HFF-Myc (cell line): ENCODE measurements around the gene GRK4.

Experiments used
- DNase-seq: peaks from one replicate; pipeline ENCODE4 v3.0.0-alpha.2; 2011; ENCODE audit warnings: low read depth; ENCODE audit errors: extremely low read depth
- H3K4me3 ChIP-seq: replicated peaks from 2 replicates; pipeline ENCODE4 v1.5.1; 2011; ENCODE audit warnings: low read depth, mild to moderate bottlenecking, control low read depth, low read length
- TF ChIP-seq, protein P1 (sequence below): IDR thresholded peaks from 2 replicates; pipeline ENCODE4 v1.5.1; 2012; ENCODE audit warnings: mild to moderate bottlenecking, low read depth, low read length, control low read depth; ENCODE audit errors: missing control alignments

Gene GRK4

DNA sequence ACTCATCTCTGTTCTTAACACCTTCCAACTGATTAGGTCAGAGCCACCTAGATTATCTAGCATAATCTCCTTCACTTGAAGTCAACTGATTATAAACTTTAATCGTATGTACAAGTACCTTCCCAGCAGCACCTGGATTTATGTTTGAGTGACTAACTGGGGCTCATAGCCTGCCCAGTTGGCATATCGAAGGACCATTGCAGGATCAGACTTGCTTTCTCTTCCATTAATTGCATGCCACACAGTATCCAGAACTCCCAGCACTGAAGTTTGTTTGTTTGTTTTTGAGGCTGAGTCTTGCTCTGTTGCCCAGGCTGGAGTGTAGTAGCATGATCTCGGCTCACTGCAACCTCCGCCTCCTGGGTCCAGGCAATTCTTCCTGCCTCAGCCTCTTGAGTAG is 27.9 kb downstream of the GRK4 start:
- no peak for DNase-seq
- TF ChIP-seq, protein P1, sequence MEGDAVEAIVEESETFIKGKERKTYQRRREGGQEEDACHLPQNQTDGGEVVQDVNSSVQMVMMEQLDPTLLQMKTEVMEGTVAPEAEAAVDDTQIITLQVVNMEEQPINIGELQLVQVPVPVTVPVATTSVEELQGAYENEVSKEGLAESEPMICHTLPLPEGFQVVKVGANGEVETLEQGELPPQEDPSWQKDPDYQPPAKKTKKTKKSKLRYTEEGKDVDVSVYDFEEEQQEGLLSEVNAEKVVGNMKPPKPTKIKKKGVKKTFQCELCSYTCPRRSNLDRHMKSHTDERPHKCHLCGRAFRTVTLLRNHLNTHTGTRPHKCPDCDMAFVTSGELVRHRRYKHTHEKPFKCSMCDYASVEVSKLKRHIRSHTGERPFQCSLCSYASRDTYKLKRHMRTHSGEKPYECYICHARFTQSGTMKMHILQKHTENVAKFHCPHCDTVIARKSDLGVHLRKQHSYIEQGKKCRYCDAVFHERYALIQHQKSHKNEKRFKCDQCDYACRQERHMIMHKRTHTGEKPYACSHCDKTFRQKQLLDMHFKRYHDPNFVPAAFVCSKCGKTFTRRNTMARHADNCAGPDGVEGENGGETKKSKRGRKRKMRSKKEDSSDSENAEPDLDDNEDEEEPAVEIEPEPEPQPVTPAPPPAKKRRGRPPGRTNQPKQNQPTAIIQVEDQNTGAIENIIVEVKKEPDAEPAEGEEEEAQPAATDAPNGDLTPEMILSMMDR = no peak
- no peak overlapping the region for H3K4me3 ChIP-seq

DNA sequence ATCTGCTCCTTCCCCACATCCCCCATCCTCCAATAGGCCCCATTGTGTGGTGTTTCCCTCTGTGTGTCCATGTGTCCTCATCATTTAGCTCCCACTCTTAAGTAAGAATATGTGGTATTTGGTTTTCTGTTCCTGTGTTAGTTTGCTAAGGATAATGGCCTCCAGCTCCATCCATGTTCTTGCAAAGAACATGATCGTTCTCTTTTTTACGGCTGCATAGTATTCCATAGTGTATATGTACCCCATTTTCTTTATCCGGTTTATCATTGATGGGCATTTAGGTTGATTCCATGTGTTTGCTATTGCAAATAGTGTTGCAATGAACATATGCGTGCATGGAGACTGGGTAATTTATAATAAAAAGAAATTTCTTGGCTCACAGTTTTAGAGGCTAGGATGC is 31.5 kb downstream of the GRK4 start:
- no peak overlapping the region for H3K4me3 ChIP-seq
- TF ChIP-seq, protein P1 = no peak
- no peak for DNase-seq

DNA sequence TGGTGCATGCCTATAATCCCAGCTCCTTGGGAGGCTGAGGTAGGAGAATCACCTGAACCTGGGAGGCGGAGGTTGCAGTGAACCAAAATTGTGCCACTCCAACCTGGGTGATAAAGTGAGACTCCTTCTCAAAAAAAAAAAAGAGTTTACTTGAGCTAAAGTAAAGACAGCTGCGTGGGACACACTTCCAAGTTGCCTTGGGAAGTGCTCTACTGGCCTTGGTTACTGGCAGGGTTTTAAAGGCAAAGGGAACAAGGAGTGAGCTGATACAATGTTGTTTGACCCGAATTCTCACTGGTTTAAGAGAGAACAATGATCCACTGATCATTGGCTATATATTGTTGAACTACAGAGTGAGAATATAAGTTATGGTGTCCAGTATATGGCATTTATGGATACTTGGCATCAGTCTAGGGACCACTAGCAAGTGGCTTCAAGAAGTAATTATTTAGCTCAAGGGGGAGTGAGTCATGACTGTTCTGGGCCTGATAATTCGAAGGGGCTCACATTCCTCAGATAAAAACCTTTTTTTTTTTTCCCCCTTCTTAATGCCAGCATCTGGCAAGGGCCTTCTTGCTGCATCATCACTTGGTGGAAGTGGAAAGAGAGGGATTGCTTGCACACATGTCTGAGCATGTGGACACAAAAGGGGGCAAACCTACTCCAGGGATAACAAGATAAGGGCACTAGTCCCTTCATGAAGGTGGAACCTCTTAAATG is 32.3 kb downstream of the GRK4 start:
- TF ChIP-seq, protein P1 = no peak
- DNase-seq = no peak
- H3K4me3 ChIP-seq = no peak overlapping the region

DNA sequence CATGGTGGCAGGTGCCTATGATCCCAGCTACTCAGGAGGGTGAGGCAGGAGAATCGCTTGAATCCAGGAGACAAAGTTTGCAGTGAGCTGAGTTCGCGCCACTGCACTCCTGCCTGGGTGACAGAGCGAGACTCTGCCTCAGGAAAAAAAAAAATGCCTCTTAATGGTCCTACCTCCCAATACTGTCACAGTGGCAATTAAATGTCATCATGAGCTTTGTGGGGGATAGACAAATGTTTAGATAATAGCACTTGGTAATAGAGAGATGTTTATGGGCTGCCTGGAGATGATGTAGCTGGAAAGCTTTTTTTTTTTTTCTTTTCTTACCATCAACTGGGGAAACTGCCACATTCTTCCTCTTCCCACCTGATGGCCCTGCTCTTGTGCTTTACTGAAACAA is 33.0 kb downstream of the GRK4 start:
- TF ChIP-seq, protein P1 = no peak
- no peak overlapping the region for H3K4me3 ChIP-seq
- no peak for DNase-seq

DNA sequence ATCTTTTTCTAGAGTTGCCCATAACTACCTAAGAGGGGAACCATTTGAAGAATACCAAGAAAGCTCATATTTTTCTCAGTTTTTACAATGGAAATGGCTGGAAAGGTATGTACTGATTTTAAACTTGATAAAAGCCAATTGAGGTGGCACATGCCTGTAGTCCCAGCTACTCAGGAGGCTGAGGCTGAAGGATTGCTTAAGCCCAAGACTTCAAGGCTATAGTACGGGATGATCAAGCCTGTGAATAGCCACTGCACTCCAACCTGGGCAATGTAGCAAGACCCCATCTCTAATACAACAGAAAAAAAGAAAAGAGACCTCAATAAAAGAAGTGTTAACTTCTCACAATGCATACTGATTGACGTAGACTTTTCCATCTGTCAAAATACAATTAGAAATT is 44.4 kb downstream of the GRK4 start:
- H3K4me3 ChIP-seq = no peak overlapping the region
- no peak for DNase-seq
- TF ChIP-seq, protein P1 = no peak

DNA sequence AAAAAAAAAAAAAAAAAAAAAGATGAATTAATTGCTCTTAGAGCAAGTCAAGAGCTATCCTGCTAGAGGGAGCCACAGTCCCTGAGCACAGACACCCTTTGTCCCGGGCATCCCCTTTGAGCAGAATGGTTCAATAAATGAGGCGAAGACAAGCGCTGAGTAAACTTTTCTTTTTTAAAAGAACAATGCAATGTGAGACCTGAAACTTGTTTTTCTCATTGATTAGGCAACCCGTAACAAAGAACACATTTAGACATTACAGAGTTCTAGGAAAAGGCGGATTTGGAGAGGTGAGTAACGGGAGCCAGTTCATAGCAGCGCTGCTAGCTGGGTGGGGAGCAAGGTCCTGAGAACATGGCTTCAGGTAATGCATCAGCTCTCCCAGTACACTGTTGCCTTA is 46.1 kb downstream of the GRK4 start:
- TF ChIP-seq, protein P1 = peak; percentile 18
- no peak for DNase-seq
- H3K4me3 ChIP-seq = no peak overlapping the region

DNA sequence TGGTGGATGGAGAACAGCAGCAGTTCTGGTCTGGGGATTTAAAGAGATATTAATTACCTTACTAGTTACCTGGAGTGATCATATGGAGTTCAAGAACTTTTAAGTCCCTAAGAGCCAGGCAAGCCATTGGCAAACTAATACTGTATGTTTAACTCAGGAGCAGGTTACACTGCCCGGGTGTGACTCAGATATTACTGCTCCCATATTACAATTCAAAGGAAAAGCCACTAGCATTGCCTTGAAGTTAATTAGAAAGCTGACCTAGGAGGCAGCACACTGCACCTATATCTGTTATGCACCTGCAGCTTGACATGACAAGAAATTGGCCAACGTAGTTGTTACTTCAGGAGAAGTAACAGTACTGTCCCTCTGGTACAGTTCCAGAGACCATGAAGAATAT is 47.2 kb downstream of the GRK4 start:
- TF ChIP-seq, protein P1 = no peak
- H3K4me3 ChIP-seq = no peak overlapping the region
- DNase-seq = no peak
